Measurements from ENCODE around the gene BCKDK.

The BCKDK gene

DNA sequence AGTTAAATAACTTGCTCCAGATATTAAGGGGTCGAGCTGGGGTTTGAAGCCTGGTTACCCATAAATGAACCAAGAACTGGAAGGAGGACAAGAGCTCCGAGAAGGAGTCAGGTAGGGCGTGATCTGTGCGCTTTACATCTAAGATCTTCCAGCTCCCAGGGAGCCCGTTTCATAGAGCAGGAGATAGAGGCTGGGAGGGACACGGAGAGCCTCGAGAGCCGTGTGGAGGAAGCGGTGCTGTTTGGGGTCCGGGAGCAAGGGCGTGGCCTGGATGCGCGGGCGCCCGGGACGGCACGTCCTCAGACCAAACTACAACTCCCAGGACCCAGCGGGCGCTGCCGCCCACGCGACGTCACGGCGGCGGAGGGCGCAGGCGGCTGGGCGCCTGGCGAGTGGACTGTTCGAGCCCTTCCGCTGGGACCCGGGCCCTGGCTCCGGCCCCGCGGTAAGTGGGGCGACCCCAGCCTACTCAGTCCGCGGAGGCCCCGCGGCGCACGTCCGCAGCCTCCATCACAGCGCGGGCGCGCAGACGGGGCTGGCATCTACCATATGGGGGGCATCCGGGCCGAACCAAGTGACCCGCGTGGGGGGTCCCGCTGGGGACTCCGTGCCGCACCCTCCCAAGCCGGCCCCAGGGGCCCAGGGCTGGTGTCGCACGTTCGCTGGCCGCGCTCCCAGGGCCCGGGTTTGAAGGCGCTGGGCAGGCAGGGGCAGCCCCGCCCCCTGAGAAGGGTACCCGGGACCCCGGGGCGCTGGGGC is at the start of gene BCKDK:
Gene BCKDK (plus strand): TSS at position 352 of the 759 bp plus-strand sequence. CDS start 838 bp downstream, outside the sequence.
- peak; percentile 37 for DNase-seq

- no peak for DNase-seq
Measured at GRCh38 chr16:31061126-31061812, 46.9 kb upstream of the BCKDK start.

DNA sequence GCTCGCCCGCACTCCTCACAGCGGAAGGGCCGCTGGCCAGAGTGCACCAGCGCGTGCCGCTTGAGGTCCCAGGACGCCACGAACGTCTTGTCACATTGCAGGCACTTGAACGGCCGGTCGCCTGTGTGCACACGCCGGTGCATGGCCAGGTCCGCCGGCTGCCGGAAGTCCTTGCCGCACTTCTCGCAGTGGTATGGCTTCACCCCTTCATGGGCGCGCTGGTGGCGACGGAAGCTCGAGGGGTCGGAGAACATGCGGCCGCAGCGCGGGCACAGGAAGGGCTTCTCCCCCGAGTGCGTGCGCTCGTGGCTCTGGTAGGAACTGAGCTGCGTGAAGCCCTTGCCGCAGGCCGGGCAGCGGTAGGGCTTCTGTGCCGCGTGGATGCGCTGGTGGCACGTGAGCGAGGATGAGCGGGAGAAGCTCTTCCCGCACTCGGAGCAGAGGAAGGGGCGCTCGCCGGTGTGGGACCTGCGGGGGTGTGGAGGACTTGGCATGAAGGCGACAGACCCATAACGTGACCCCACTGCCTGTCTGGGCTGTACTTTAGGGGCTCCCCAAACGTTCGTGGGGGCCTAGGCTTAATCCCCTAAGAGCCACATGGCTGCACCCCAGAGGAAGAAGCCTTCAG is 46.3 kb upstream of the BCKDK start:
- no peak for DNase-seq

DNA sequence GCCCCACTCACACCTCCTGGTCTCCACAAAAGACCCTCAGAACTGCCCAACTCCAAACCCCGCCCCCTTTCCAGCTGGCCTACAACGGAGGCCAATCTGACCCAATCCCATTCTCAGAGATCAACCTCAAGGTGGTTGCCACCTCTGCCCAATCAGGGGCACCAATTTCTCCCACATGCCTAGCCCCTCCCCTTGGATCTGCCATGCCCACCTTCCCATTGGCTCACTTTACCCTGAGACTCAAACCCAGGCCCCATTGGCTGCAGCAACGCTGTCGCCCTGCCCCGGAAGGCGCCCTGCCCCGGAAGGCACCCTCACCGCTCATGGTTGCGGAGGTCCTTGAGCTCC is 44.7 kb upstream of the BCKDK start:
- DNase-seq: no peak

- DNase-seq: no peak
Measured at GRCh38 chr16:31063843-31064611, 44.2 kb upstream of the BCKDK start.

- no peak for DNase-seq
Measured at GRCh38 chr16:31064882-31065461, 43.2 kb upstream of the BCKDK start.

GRCh38 chr16:31067342-31067741 is 40.8 kb upstream of the BCKDK start:
- no peak for DNase-seq

DNA sequence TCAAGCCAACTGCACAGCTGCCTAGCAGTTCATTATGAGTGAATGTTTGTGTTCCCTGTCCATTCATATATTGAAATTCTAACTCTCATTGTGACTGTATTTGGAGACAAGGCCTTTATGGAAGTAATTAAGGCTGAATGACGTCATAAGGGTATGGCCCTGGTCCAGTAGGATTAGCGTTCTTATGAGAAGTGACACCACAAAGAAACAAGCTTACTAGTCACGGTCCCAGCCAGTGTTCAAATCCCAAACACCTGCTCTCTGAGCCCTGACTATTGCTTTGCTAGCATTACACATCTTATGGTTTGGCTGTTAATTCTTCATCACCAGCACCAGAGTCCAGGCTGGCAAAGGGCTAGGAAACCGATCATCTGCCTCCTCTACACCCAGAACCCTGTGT is 36.3 kb upstream of the BCKDK start:
- DNase-seq: no peak

DNA sequence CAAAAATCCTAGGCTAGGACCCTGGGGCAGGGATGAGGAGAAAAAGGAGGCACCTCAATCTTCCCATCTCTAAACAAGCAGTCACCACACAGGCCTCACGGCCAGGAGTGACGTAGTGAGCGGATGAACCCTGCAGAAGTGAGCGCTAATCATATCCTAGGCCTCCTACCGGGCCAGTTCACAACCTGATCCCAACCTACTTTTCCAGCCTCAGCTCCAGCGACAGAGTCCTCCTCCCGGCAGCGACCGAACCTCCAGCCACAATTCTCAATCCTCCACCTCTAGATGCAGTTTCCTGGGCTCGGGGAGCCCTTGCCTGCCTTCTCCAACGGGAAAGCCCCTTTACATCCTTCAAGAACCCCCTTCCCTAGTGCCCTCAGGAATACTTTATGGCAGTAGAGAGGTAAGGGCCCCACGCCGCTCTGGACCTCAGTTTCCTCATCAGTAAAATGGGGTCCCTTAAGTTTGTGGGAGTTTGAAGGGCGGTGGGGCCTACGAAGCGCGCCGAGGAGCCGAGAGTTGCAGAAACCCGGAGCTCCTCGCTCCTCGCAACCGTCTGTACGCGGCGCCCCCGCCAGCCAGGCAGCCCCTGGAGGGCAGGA is 35.5 kb upstream of the BCKDK start:
- DNase-seq: no peak

- DNase-seq: peak; percentile 73
Measured at GRCh38 chr16:31073142-31073969, 34.8 kb upstream of the BCKDK start.

DNA sequence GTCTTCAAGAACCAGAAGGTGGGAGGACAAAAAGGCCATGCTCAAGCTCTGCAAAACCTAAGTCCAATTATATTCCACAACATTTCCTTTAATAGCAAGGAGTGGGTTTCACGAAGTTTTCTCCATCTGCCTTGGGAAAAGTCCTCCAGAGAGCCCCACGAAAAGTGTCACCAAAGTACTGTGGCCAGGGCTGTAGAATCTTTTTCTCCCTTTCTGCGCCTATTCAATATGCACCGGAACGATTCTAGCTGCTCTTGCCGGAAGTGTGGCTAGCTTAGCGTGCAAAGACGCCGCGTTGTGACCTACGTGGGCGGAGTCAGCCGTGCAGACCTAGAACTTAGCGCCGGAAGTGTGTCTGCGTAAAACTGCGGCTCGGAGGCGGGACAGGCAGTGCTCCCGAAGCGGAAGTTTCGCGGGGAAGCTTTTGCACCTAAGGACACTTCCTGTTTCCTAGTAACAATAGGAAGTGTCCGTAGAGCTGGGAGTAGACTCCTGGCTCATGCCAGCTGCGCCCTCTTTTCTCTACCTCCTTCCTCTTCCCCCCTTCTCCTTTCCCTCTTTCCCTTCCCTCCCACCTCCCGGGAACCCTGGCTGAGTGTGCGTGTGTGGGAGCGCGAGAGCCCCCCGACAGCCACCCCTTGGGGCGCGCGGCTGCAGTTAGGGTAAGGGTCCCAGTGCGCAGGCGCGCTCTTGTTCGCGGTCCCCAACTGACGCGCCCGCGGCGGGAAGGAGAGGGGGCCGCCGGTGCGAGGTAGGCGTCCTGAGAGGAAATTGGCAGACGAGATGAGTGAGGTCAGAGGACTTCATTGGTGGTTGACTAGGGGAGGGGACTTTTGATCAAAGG is 34.0 kb upstream of the BCKDK start, which contains the start of the genes ZNF646 and ZNF668:
Gene ZNF646 (plus strand): TSS at position 453 of the 844 bp plus-strand sequence. CDS start 1,903 bp downstream, outside the sequence.
Gene ZNF668 (minus strand): TSS at position 271 of the 844 bp plus-strand sequence. CDS start 9,781 bp downstream, outside the sequence.
- peak; percentile 97 for DNase-seq

GRCh38 chr16:31074814-31075183 is 33.4 kb upstream of the BCKDK start:
- DNase-seq: no peak

GRCh38 chr16:31076319-31076718 is 31.9 kb upstream of the BCKDK start:
- no peak for DNase-seq

DNA sequence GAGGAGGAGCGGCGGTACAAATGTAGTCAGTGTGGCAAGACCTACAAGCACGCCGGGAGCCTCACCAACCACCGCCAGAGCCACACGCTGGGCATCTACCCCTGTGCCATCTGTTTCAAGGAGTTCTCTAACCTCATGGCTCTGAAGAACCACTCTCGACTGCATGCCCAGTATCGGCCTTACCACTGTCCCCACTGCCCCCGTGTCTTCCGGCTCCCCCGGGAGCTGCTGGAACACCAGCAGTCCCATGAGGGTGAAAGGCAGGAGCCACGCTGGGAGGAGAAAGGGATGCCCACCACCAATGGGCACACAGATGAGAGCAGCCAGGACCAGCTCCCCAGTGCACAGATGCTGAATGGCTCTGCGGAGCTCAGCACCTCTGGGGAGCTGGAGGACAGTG is 31.2 kb upstream of the BCKDK start:
- no peak for DNase-seq

GRCh38 chr16:31077592-31078396 is 30.4 kb upstream of the BCKDK start:
- DNase-seq: no peak

DNA sequence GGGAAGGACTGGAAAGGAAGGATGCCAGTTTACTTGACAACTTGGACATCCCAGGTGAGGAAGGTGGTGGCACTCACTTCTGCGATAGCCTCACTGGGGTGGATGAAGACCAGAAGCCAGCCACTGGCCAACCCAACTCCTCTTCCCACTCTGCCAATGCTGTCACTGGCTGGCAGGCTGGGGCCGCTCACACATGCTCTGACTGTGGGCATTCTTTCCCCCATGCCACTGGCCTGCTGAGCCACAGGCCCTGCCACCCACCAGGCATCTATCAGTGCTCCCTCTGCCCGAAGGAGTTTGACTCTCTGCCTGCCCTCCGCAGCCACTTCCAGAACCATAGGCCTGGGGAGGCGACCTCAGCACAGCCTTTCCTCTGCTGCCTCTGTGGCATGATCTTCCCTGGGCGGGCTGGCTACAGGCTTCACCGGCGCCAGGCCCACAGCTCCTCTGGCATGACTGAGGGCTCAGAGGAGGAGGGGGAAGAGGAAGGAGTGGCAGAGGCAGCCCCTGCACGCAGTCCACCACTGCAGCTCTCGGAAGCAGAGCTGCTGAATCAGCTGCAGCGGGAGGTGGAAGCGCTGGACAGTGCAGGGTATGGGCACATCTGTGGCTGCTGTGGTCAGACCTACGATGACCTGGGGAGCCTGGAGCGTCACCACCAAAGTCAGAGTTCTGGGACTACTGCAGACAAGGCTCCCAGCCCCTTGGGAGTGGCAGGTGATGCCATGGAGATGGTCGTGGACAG is 29.4 kb upstream of the BCKDK start:
- no peak for DNase-seq

GRCh38 chr16:31079342-31079944 is 28.7 kb upstream of the BCKDK start:
- no peak for DNase-seq

- DNase-seq: no peak
Measured at GRCh38 chr16:31080035-31080629, 28.1 kb upstream of the BCKDK start.
